Hypothalamus (tissue), 51 donors: ENCODE results near the gene KLK6.
A peak's percentile ranks its signal among the peaks of the same experiment; 100 is the strongest.
"Not testable (repeated sequence)": the region's sequence is repeated elsewhere in the genome, so short reads cannot be mapped to it uniquely, and the experiment has no call there.

ENCODE experiments used
- DNase-seq, 51 donors: peaks; one replicate each; lab custom pipeline; 2025; lab: John Stamatoyannopoulos, UW

Gene KLK6

GRCh38 chr19:50994129-50994528 lies 24.7 kb upstream of the KLK6 start:
- DNase-seq = no peak

GRCh38 chr19:50992666-50993035 lies 23.3 kb upstream of the KLK6 start:
- DNase-seq = no peak

- DNase-seq = not testable (repeated sequence)
Observed at GRCh38 chr19:50984416-50984815, 15.0 kb upstream of the KLK6 start.

- no peak for DNase-seq
Observed at GRCh38 chr19:50983625-50984292, 14.4 kb upstream of the KLK6 start, which contains the start of gene KLK7. TSS of gene KLK7 (minus strand) at chr19:50983917. CDS start at chr19:50982399, 1,518 bp downstream.

GRCh38 chr19:50982186-50982585 lies 12.8 kb upstream of the KLK6 start:
- DNase-seq = no peak

- no peak for DNase-seq
Observed at GRCh38 chr19:50981587-50982146, 12.3 kb upstream of the KLK6 start.

GRCh38 chr19:50980208-50980607 lies 10.8 kb upstream of the KLK6 start:
- DNase-seq = no peak

GRCh38 chr19:50979758-50980157 lies 10.4 kb upstream of the KLK6 start:
- DNase-seq = no peak

- no peak for DNase-seq
Observed at GRCh38 chr19:50978772-50979390, 9.5 kb upstream of the KLK6 start.

GRCh38 chr19:50977626-50978025 lies 8.2 kb upstream of the KLK6 start:
- peak in 1 of 51 donors; percentile 10 for DNase-seq

GRCh38 chr19:50975766-50976165 lies 6.4 kb upstream of the KLK6 start:
- DNase-seq = no peak

GRCh38 chr19:50974702-50975556 lies 5.5 kb upstream of the KLK6 start:
- no peak for DNase-seq

- no peak for DNase-seq
Observed at GRCh38 chr19:50972795-50973376, 3.5 kb upstream of the KLK6 start.

GRCh38 chr19:50969810-50970209 lies 419 bp upstream of the KLK6 start:
- not testable (repeated sequence) for DNase-seq

- DNase-seq = peak in 2 of 51 donors; percentile 18 to 44
Observed at GRCh38 chr19:50968716-50969412, 527 bp downstream of the KLK6 start.

GRCh38 chr19:50967929-50968715 lies 1.3 kb downstream of the KLK6 start:
- DNase-seq = peak in 7 of 51 donors; percentile 5 to 50 (median 30)

- DNase-seq = no peak
Observed at GRCh38 chr19:50964266-50964665, 5.1 kb downstream of the KLK6 start.

- DNase-seq = no peak
Observed at GRCh38 chr19:50963381-50963780, 6.0 kb downstream of the KLK6 start.

GRCh38 chr19:50962245-50962644 lies 7.1 kb downstream of the KLK6 start:
- DNase-seq = no peak
